Adrenal gland (tissue), 5 donors: ENCODE measurements around the gene FBXL7.

Source experiments
- CTCF ChIP-seq, 6 experiments: fragments of 450-650 bp in 4 of 6; fragments of 200-600 bp in 2 of 6; sonication (generic) in 1 of 6; IDR thresholded peaks; 1 replicate in 5 of 6; 2 replicates in 1 of 6; pipeline versions ENCODE4 v1.5.1 to v1.8.0; 2016 to 2021; ENCODE audit warnings: antibody characterized with exemption in 6 of 6, mild to moderate bottlenecking in 2 of 6, moderate library complexity in 1 of 6
- POLR2A ChIP-seq, 2 donors: fragments of 450-650 bp; IDR thresholded peaks; one replicate each; pipeline ENCODE4 v1.6.1; 2017; ENCODE audit warnings: antibody characterized with exemption in 2 of 2, mild to moderate bottlenecking in 2 of 2, moderate library complexity in 1 of 2
- donor health status: DM: no; HTN: no; CAD: no.

- TF ChIP-seq CTCF (IDR thresholded peaks at IDR 0.05) = no peak
- no peak for TF ChIP-seq POLR2A (IDR thresholded peaks at IDR 0.05)
Measured at GRCh38 chr5:15500325-15501001, 483 bp downstream of the FBXL7 start.
